SK-N-SH treated with all-trans-retinoic acid at 6 μM for 48 hours (cell line): ENCODE data around the gene BHMT.

Experiments
- ATAC-seq: fragments of 200-7000 bp; cut with Tn5 transposase; 3 replicates; pipeline ENCODE4 v1.9.1; 2020; ENCODE audit warnings: mild to moderate bottlenecking, moderate library complexity
- ARNTL ChIP-seq: fragments of 450-650 bp; formaldehyde crosslinking; IDR thresholded peaks from 2 replicates; pipeline ENCODE4 v1.5.0; 2020; ENCODE audit warnings: low read depth, mild to moderate bottlenecking, moderate library complexity, borderline replicate concordance
- BACH2 ChIP-seq: fragments of 250-450 bp; sonication (Bioruptor Pico); IDR thresholded peaks from 2 replicates; pipeline ENCODE4 v1.9.0; 2021; ENCODE audit warnings: mild to moderate bottlenecking, borderline replicate concordance
- CREB5 ChIP-seq: fragments of 250-450 bp; sonication (Bioruptor Pico); IDR thresholded peaks from 2 replicates; pipeline ENCODE4 v1.5.1; 2020; ENCODE audit warnings: low read depth, mild to moderate bottlenecking, moderate library complexity
- CSDC2 ChIP-seq: fragments of 250-450 bp; sonication (Bioruptor Pico); IDR thresholded peaks from 2 replicates; pipeline ENCODE4 v1.5.0; 2020; ENCODE audit warnings: mild to moderate bottlenecking, moderate library complexity
- CSRNP3 ChIP-seq: fragments of 250-450 bp; sonication (Bioruptor Pico); IDR thresholded peaks from 2 replicates; pipeline ENCODE4 v1.5.1; 2021; ENCODE audit warnings: mild to moderate bottlenecking, moderate library complexity
- ESRRG ChIP-seq: fragments of 250-450 bp; sonication (Bioruptor Pico); IDR thresholded peaks from 2 replicates; pipeline ENCODE4 v1.6.1; 2021; ENCODE audit warnings: mild to moderate bottlenecking
- GLIS3 ChIP-seq: fragments of 250-450 bp; sonication (Bioruptor Pico); IDR thresholded peaks from 2 replicates; pipeline ENCODE4 v1.5.0; 2020; ENCODE audit warnings: mild to moderate bottlenecking, moderate library complexity
- OSR1 ChIP-seq: fragments of 250-450 bp; sonication (Bioruptor Pico); IDR thresholded peaks from 2 replicates; pipeline ENCODE4 v1.8.0; 2022; ENCODE audit warnings: moderate library complexity, mild to moderate bottlenecking, inconsistent platforms
- PATZ1 ChIP-seq: fragments of 250-450 bp; sonication (Bioruptor Pico); IDR thresholded peaks from 2 replicates; pipeline ENCODE4 v1.8.0; 2020; ENCODE audit warnings: mild to moderate bottlenecking, moderate library complexity, borderline replicate concordance
- PPARA ChIP-seq: fragments of 250-450 bp; sonication (Bioruptor Pico); IDR thresholded peaks from 2 replicates; pipeline ENCODE4 v1.5.0; 2020; ENCODE audit warnings: mild to moderate bottlenecking, borderline replicate concordance
- RARB ChIP-seq: fragments of 250-450 bp; sonication (Bioruptor Pico); IDR thresholded peaks from 2 replicates; pipeline ENCODE4 v1.8.0; 2021; ENCODE audit warnings: mild to moderate bottlenecking, moderate library complexity
- SNAI2 ChIP-seq: fragments of 250-450 bp; sonication (Bioruptor Pico); IDR thresholded peaks from 2 replicates; pipeline ENCODE4 v1.5.0; 2020; ENCODE audit warnings: mild to moderate bottlenecking, moderate library complexity
- TCF4 ChIP-seq: fragments of 250-450 bp; sonication (Bioruptor Pico); IDR thresholded peaks from 2 replicates; pipeline ENCODE4 v1.8.0; 2021; ENCODE audit warnings: mild to moderate bottlenecking, moderate library complexity, borderline replicate concordance
- TOX ChIP-seq: fragments of 250-450 bp; sonication (Bioruptor Pico); IDR thresholded peaks from 2 replicates; pipeline ENCODE4 v1.8.0; 2021; ENCODE audit warnings: mild to moderate bottlenecking, moderate library complexity, borderline replicate concordance
- TSHZ2 ChIP-seq: fragments of 250-450 bp; sonication (Bioruptor Pico); IDR thresholded peaks from 2 replicates; pipeline ENCODE4 v1.5.0; 2020; ENCODE audit warnings: mild to moderate bottlenecking, moderate library complexity
- ZC3H10 ChIP-seq: fragments of 250-450 bp; sonication (Bioruptor Pico); IDR thresholded peaks from 2 replicates; pipeline ENCODE4 v1.5.1; 2021; ENCODE audit warnings: mild to moderate bottlenecking, moderate library complexity
- ZFP3 ChIP-seq: fragments of 250-450 bp; sonication (Bioruptor Pico); IDR thresholded peaks from 2 replicates; pipeline ENCODE4 v1.5.0; 2020; ENCODE audit warnings: mild to moderate bottlenecking, moderate library complexity
- ZFP30 ChIP-seq: fragments of 450-650 bp; formaldehyde crosslinking; IDR thresholded peaks from 2 replicates; pipeline ENCODE4 v1.5.0; 2022; ENCODE audit warnings: mild to moderate bottlenecking, moderate library complexity
- ZNF565 ChIP-seq: fragments of 450-650 bp; formaldehyde crosslinking; conservative IDR thresholded peaks from 2 replicates; pipeline ENCODE4 v1.5.0; 2020; ENCODE audit warnings: low read depth, mild to moderate bottlenecking, moderate library complexity
- ZNF70 ChIP-seq: fragments of 450-650 bp; formaldehyde crosslinking; IDR thresholded peaks from 2 replicates; pipeline ENCODE4 v1.5.0; 2020; ENCODE audit warnings: mild to moderate bottlenecking, moderate library complexity
- ZNF8 ChIP-seq: fragments of 450-650 bp; formaldehyde crosslinking; IDR thresholded peaks from 2 replicates; pipeline ENCODE4 v1.5.0; 2020; ENCODE audit warnings: mild to moderate bottlenecking, moderate library complexity

The BHMT gene

GRCh38 chr5:79133121-79133656 is 21.6 kb downstream of the BHMT start:
- ATAC-seq, result peak; percentile 79

GRCh38 chr5:79133657-79134451 is 22.2 kb downstream of the BHMT start:
- peak; percentile 90 for ATAC-seq
- TF ChIP-seq ZNF565 (no peak), OSR1 (CRISPR knock-in tag) (no peak), ZC3H10 (CRISPR knock-in tag) (no peak), ZNF70 (no peak), CSRNP3 (CRISPR knock-in tag) (no peak), PATZ1 (CRISPR knock-in tag) (no peak), CSDC2 (no peak), TOX (CRISPR knock-in tag) (no peak), TCF4 (CRISPR knock-in tag) (no peak), GLIS3 (CRISPR knock-in tag) (no peak), CREB5 (CRISPR knock-in tag) (no peak), ESRRG (CRISPR knock-in tag) (no peak), ARNTL (no peak)
- TF ChIP-seq, all 23 proteins: peak for 0

More at GRCh38 chr5:79133121-79133656, 21.6 kb downstream of the BHMT start:
- TF ChIP-seq ZFP30 (CRISPR knock-in tag) (no peak), BACH2 (CRISPR knock-in tag) (no peak), SNAI2 (CRISPR knock-in tag) (no peak), PATZ1 (CRISPR knock-in tag) (no peak), ZFP3 (CRISPR knock-in tag) (no peak), TOX (CRISPR knock-in tag) (no peak), GLIS3 (CRISPR knock-in tag) (no peak), TCF4 (CRISPR knock-in tag) (no peak), CSDC2 (no peak), RARB (CRISPR knock-in tag) (no peak), PPARA (CRISPR knock-in tag) (no peak), ZNF70 (no peak), ZC3H10 (CRISPR knock-in tag) (no peak)
- TF ChIP-seq, all 23 proteins: peak for 0

- no peak for ATAC-seq
- TF ChIP-seq ZNF70 (no peak), PPARA (CRISPR knock-in tag) (no peak), CSRNP3 (CRISPR knock-in tag) (no peak), TSHZ2 (CRISPR knock-in tag) (no peak), ZNF565 (no peak), CREB5 (CRISPR knock-in tag) (no peak), RARB (CRISPR knock-in tag) (no peak), ZNF8 (CRISPR knock-in tag) (no peak), TCF4 (CRISPR knock-in tag) (no peak), OSR1 (CRISPR knock-in tag) (no peak), ZC3H10 (CRISPR knock-in tag) (no peak), ZFP3 (CRISPR knock-in tag) (no peak)
These were observed 24.4 kb downstream of the BHMT start for GRCh38 chr5:79135790-79136553.
